Transverse colon (tissue), 4 donors: Measurements from ENCODE around the gene LILRA6.
"Not testable (repeated sequence)": the region's sequence is repeated elsewhere in the genome, so short reads cannot be mapped to it uniquely, and the experiment has no call there.

Experiments used
- CTCF ChIP-seq, 5 experiments: fragments of 200-600 bp in 3 of 5; fragments of 450-650 bp in 2 of 5; sonication (generic) in 3 of 5; IDR thresholded peaks; 1 replicate in 2 of 5; 2 replicates in 3 of 5; pipeline ENCODE4 v1.5.1; 2016 to 2017; ENCODE audit warnings: antibody characterized with exemption in 5 of 5, inconsistent platforms in 3 of 5, mild to moderate bottlenecking in 2 of 5, moderate library complexity in 1 of 5
- EP300 ChIP-seq: sonication (generic); formaldehyde crosslinking; IDR thresholded peaks from one replicate; pipeline ENCODE4 v1.6.1; 2017; ENCODE audit warnings: antibody characterized with exemption, low read depth
- POLR2A ChIP-seq: fragments of 450-650 bp; IDR thresholded peaks from one replicate; pipeline ENCODE4 v1.6.1; 2016; ENCODE audit warnings: antibody characterized with exemption, mild to moderate bottlenecking, moderate library complexity
- POLR2AphosphoS5 ChIP-seq, 3 donors: sonication (generic); formaldehyde crosslinking; IDR thresholded peaks; one replicate each; pipeline ENCODE4 v1.6.1; 2016; ENCODE audit warnings: antibody characterized with exemption in 3 of 3

- TF ChIP-seq CTCF (IDR thresholded peaks at IDR 0.05); POLR2AphosphoS5 (IDR thresholded peaks at IDR 0.05); POLR2A; EP300: not testable (repeated sequence)
These were observed 43.7 kb upstream of the LILRA6 start for GRCh38 chr19:54286283-54286682.
